Breast epithelium (tissue), 3 donors: ENCODE measurements around the gene KASH5.

Source experiments
- POLR2A ChIP-seq: fragments of 450-650 bp; IDR thresholded peaks from one replicate; pipeline ENCODE4 v1.6.1; 2016; ENCODE audit warnings: antibody characterized with exemption, mild to moderate bottlenecking, moderate library complexity
- TF ChIP-seq, protein P1 (sequence below), 3 donors: fragments of 450-650 bp; IDR thresholded peaks; one replicate each; pipeline ENCODE4 v1.5.1; 2016 to 2017; ENCODE audit warnings: antibody characterized with exemption in 3 of 3, mild to moderate bottlenecking in 3 of 3, moderate library complexity in 3 of 3

DNA sequence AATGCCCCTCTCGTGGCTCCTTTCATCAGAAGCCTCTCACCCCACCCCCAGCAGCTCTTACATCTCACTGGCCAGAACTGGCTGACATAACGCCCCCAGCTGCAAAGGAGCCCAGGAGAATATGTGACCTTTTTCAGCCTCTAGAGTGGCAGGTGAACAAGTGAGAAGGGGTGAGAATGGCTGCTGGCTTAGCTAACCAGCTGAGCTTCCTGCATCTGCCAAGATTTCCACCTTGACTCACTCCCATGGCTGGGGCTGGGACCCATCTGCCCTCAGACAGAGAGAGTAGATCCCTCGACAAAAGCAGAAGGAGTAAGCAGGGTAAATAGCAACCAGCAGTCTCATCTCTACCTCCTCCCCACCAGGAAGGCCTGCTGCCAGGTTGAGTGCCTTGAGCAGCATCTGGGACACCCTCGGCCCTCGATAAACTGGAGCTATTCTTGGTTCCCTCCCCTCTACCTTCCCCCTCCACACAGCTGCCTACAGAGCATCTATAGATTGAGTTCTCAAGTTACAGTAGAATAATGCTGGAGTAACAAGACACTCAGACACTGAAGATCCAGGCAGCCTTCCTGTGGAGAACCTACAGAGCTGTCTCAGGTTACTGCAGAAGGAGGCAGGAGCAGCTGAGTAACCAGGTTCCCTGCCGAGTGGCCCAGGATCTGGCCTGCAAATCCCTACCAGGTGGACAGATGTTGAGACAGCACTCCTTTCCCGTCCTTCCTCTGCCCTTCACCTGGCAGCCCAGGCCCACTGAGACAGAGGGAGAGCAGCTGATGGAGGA is 15.5 kb downstream of the KASH5 start:
- TF ChIP-seq, protein P1, sequence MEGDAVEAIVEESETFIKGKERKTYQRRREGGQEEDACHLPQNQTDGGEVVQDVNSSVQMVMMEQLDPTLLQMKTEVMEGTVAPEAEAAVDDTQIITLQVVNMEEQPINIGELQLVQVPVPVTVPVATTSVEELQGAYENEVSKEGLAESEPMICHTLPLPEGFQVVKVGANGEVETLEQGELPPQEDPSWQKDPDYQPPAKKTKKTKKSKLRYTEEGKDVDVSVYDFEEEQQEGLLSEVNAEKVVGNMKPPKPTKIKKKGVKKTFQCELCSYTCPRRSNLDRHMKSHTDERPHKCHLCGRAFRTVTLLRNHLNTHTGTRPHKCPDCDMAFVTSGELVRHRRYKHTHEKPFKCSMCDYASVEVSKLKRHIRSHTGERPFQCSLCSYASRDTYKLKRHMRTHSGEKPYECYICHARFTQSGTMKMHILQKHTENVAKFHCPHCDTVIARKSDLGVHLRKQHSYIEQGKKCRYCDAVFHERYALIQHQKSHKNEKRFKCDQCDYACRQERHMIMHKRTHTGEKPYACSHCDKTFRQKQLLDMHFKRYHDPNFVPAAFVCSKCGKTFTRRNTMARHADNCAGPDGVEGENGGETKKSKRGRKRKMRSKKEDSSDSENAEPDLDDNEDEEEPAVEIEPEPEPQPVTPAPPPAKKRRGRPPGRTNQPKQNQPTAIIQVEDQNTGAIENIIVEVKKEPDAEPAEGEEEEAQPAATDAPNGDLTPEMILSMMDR (IDR thresholded peaks at IDR 0.05) = no peak
- TF ChIP-seq POLR2A = no peak
